SK-N-SH (cell line): ENCODE results near the gene ABCA3. TPM values are rescaled to one million over a fixed set of nuclear protein-coding genes. Genes with fewer than 3 reads are reported as not detected.

Experiments
- CTCF ChIA-PET: fragments of 300-600, 350-600 bp; formaldehyde crosslinking; extraction: SDS; loops from one replicate; lab custom pipeline; 2021; lab: Yijun Ruan, JAX
- POLR2A ChIA-PET: fragments of 350-600 bp; sonication (Branson Sonifier 250); formaldehyde crosslinking; extraction: SDS; loops from one replicate; lab custom pipeline; 2020; ENCODE audit warnings: antibody characterized with exemption, inconsistent platforms; lab: Yijun Ruan, JAX
- DNase-seq: peaks from one replicate; pipeline ENCODE4 v3.0.0; 2012
- H2AFZ ChIP-seq: fragments of 200-600 bp; sonication (generic); 2 replicates; pipeline ENCODE4 v1.8.1; 2016; ENCODE audit warnings: antibody characterized with exemption, mild to moderate bottlenecking, low read depth
- H3F3A ChIP-seq: fragments of 200-600 bp; sonication (generic); replicated peaks from 2 replicates; pipeline ENCODE3; 2016; ENCODE audit warnings: antibody characterized with exemption, mild to moderate bottlenecking; ENCODE audit not compliant: insufficient read depth
- H3K27ac ChIP-seq, 2 experiments: fragments of 200-500 bp in 1 of 2; fragments of 200-600 bp in 1 of 2; sonication (Bioruptor generic) in 1 of 2; sonication (generic), shearing (Covaris generic) in 1 of 2; 2 replicates each; pipeline versions ENCODE4 v1.5.1 to v1.6.1; 2014 to 2016; ENCODE audit warnings: low read depth in 2 of 2, inconsistent platforms in 1 of 2, low read length in 1 of 2, mild to moderate bottlenecking in 1 of 2, mixed read lengths in 1 of 2
- H3K27me3 ChIP-seq: fragments of 200-600 bp; sonication (generic), shearing (Covaris generic); 2 replicates; pipeline ENCODE4 v1.6.1; 2016; ENCODE audit warnings: mixed run types; ENCODE audit not compliant: insufficient read depth
- H3K36me3 ChIP-seq, 2 experiments: fragments of 200-500 bp in 1 of 2; fragments of 200-600 bp in 1 of 2; sonication (Bioruptor generic) in 1 of 2; sonication (generic) in 1 of 2; replicated peaks in 1 of 2; 2 replicates each; pipeline versions ENCODE3 to v1.5.1; 2014 to 2016; ENCODE audit warnings: low read length in 1 of 2, mild to moderate bottlenecking in 1 of 2; ENCODE audit not compliant: insufficient read depth in 2 of 2, control insufficient read depth in 1 of 2
- H3K4me1 ChIP-seq, 2 experiments: fragments of 200-500 bp in 1 of 2; fragments of 200-600 bp in 1 of 2; sonication (Bioruptor generic) in 1 of 2; sonication (generic), shearing (Covaris generic) in 1 of 2; 2 replicates each; pipeline versions ENCODE4 v1.5.1 to v1.6.1; 2014 to 2016; ENCODE audit warnings: low read depth in 1 of 2, low read length in 1 of 2, mixed run types in 1 of 2; ENCODE audit not compliant: insufficient read depth in 2 of 2, control insufficient read depth in 1 of 2
- H3K4me2 ChIP-seq: fragments of 200-600 bp; sonication (generic), shearing (Covaris generic); 2 replicates; pipeline ENCODE4 v1.6.1; 2017; ENCODE audit warnings: mixed run types
- H3K4me3 ChIP-seq, 2 experiments: fragments of 200-500 bp in 1 of 2; fragments of 200-600 bp in 1 of 2; sonication (Bioruptor generic) in 1 of 2; sonication (generic), shearing (Covaris generic) in 1 of 2; 2 replicates each; pipeline versions ENCODE4 v1.5.1 to v1.8.1; 2014 to 2016; ENCODE audit warnings: low read depth in 2 of 2, inconsistent platforms in 1 of 2, low read length in 1 of 2, mild to moderate bottlenecking in 1 of 2, mixed read lengths in 1 of 2, moderate library complexity in 1 of 2
- H3K79me2 ChIP-seq: fragments of 200-600 bp; sonication (generic); 2 replicates; pipeline ENCODE4 v1.8.1; 2017; ENCODE audit warnings: mild to moderate bottlenecking; ENCODE audit not compliant: insufficient read depth
- H3K9ac ChIP-seq: fragments of 200-600 bp; sonication (generic); 2 replicates; pipeline ENCODE4 v1.6.1; 2017; ENCODE audit warnings: mixed run types
- H3K9me2 ChIP-seq: fragments of 200-600 bp; sonication (generic); 2 replicates; pipeline ENCODE4 v1.6.1; 2017; ENCODE audit warnings: mixed run types
- H3K9me3 ChIP-seq: fragments of 200-600 bp; sonication (generic); 2 replicates; pipeline ENCODE4 v1.6.1; 2017; ENCODE audit warnings: mixed run types, mild to moderate bottlenecking, moderate library complexity
- H4K20me1 ChIP-seq: fragments of 200-600 bp; sonication (generic); 2 replicates; pipeline ENCODE4 v1.6.1; 2017; ENCODE audit warnings: mild to moderate bottlenecking, mixed run types; ENCODE audit not compliant: insufficient read depth
- CHD2 ChIP-seq: fragments of 150-350 bp; IDR thresholded peaks from 2 replicates; pipeline ENCODE4 v1.6.1; 2018; ENCODE audit warnings: low read length; ENCODE audit not compliant: partially characterized antibody
- EP300 ChIP-seq, 2 experiments: IDR thresholded peaks; 2 replicates each; pipeline versions ENCODE4 v1.4.0 to v1.6.1; 2012; ENCODE audit warnings: borderline replicate concordance in 1 of 2, low read depth in 1 of 2, low read length in 1 of 2
- EZH2phosphoT487 ChIP-seq: fragments of 200-600 bp; sonication (generic); IDR thresholded peaks from 2 replicates; pipeline ENCODE4 v1.6.1; 2017; ENCODE audit warnings: low read depth, mixed run types, mild to moderate bottlenecking, antibody characterized with exemption, moderate library complexity, borderline replicate concordance
- FOXJ3 ChIP-seq: sonication (generic); formaldehyde crosslinking; IDR thresholded peaks from 2 replicates; pipeline ENCODE4 v1.5.1; 2020; ENCODE audit warnings: mild to moderate bottlenecking, missing genetic modification reagents
- FOXM1 ChIP-seq: IDR thresholded peaks from 2 replicates; pipeline ENCODE4 v1.4.0; 2012; ENCODE audit warnings: low read depth, mild to moderate bottlenecking
- JUND ChIP-seq: IDR thresholded peaks from 2 replicates; pipeline ENCODE4 v1.4.0; 2012
- MXI1 ChIP-seq: IDR thresholded peaks from 2 replicates; pipeline ENCODE4 v1.6.1; 2012; ENCODE audit warnings: mild to moderate bottlenecking, low read depth, low read length, improper control_type of control experiment
- RCOR1 ChIP-seq: fragments of 150-350 bp; IDR thresholded peaks from 2 replicates; pipeline ENCODE4 v1.6.1; 2017; ENCODE audit warnings: antibody characterized with exemption, low read length
- RFX5 ChIP-seq: IDR thresholded peaks from 2 replicates; pipeline ENCODE4 v1.6.1; 2012; ENCODE audit warnings: mild to moderate bottlenecking, improper control_type of control experiment, low read length
- SMC3 ChIP-seq: IDR thresholded peaks from 2 replicates; pipeline ENCODE4 v1.6.1; 2012; ENCODE audit warnings: low read depth, low read length, improper control_type of control experiment
- TCF12 ChIP-seq: IDR thresholded peaks from 2 replicates; pipeline ENCODE4 v1.4.0; 2012
- TEAD4 ChIP-seq: IDR thresholded peaks from 2 replicates; pipeline ENCODE4 v1.4.0; 2012; ENCODE audit warnings: mild to moderate bottlenecking, borderline replicate concordance; ENCODE audit not compliant: insufficient read depth
- YY1 ChIP-seq: IDR thresholded peaks from 2 replicates; pipeline ENCODE4 v1.4.0; 2012; ENCODE audit warnings: low read depth, mild to moderate bottlenecking
- WGBS: methylation state at CpG from one replicate; pipeline ENCODE4 v1.1.6; 2017; ENCODE audit warnings: low lambda C conversion rate; 5-methylcytosine and 5-hydroxymethylcytosine counted together
- polyA plus RNA-seq, 3 experiments: library from polyadenylated mRNA; depleted of rRNA; stranded (reverse); fragments of >200 nt; gene quantifications; 2 replicates each; pipeline ENCODE4 v1.2.3, GENCODE V29; 2012
- TF ChIP-seq, protein P1 (sequence below): fragments of 150-350 bp; IDR thresholded peaks from 2 replicates; pipeline ENCODE4 v1.6.1; 2016; ENCODE audit warnings: mild to moderate bottlenecking, low read depth, low read length
- TF ChIP-seq, protein P2 (sequence below): IDR thresholded peaks from 2 replicates; pipeline ENCODE4 v1.4.0; 2012; ENCODE audit warnings: low read depth, borderline replicate concordance
- TF ChIP-seq, protein P3 (sequence below): IDR thresholded peaks from 2 replicates; pipeline ENCODE4; 2012

ABCA3 gene
- polyA plus RNA-seq, 1 of the 3 experiments (the other 2 are of a cell fraction) = 9.9 TPM

DNA sequence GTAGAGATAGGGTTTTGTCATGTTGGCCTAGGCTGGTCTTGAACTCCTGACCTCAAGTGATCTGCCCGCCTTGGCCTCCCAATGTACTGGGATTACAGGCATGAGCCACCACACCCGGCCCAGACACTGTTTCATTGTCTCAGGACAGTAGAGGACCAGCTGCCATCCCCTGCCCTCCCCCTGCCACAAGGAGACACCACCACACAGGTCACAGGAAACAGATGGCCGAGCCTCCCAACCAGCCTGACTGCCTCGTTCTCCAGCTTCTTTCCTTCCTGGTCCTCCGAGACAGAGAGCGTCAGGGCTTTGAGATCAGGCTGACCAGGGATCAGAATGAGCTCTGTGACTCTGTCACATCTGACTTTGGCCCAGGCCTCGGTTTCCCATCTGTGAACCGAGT, 51.8 kb downstream of the ABCA3 start:
- TF ChIP-seq, protein P1, sequence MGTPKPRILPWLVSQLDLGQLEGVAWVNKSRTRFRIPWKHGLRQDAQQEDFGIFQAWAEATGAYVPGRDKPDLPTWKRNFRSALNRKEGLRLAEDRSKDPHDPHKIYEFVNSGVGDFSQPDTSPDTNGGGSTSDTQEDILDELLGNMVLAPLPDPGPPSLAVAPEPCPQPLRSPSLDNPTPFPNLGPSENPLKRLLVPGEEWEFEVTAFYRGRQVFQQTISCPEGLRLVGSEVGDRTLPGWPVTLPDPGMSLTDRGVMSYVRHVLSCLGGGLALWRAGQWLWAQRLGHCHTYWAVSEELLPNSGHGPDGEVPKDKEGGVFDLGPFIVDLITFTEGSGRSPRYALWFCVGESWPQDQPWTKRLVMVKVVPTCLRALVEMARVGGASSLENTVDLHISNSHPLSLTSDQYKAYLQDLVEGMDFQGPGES = no peak
- no peak for TF ChIP-seq CHD2
- TF ChIP-seq TCF12 = no peak
- TF ChIP-seq RCOR1 = no peak
- TF ChIP-seq TEAD4 = no peak
- no peak for TF ChIP-seq MXI1
- no peak for TF ChIP-seq SMC3
- no peak for TF ChIP-seq RFX5
- TF ChIP-seq EP300 (IDR thresholded peaks at IDR 0.05; ENCODE audit: borderline replicate concordance in 1 of 2, low read depth in 1 of 2, low read length in 1 of 2) = no peak
- TF ChIP-seq FOXJ3 = no peak
- TF ChIP-seq YY1 = no peak
- no peak for TF ChIP-seq JUND
- TF ChIP-seq, protein P2, sequence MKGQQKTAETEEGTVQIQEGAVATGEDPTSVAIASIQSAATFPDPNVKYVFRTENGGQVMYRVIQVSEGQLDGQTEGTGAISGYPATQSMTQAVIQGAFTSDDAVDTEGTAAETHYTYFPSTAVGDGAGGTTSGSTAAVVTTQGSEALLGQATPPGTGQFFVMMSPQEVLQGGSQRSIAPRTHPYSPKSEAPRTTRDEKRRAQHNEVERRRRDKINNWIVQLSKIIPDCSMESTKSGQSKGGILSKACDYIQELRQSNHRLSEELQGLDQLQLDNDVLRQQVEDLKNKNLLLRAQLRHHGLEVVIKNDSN = no peak
- TF ChIP-seq, protein P3, sequence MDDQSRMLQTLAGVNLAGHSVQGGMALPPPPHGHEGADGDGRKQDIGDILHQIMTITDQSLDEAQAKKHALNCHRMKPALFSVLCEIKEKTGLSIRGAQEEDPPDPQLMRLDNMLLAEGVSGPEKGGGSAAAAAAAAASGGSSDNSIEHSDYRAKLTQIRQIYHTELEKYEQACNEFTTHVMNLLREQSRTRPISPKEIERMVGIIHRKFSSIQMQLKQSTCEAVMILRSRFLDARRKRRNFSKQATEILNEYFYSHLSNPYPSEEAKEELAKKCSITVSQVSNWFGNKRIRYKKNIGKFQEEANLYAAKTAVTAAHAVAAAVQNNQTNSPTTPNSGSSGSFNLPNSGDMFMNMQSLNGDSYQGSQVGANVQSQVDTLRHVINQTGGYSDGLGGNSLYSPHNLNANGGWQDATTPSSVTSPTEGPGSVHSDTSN = no peak
- no peak for TF ChIP-seq FOXM1
- no peak for TF ChIP-seq EZH2phosphoT487
- Histone ChIP-seq H4K20me1 (no peaks in the 10 kb centered on the region), H3K9me3 (no peaks in the 10 kb centered on the region), H3K9me2 (no peaks in the 10 kb centered on the region), H3K27me3 (no peaks in the 10 kb centered on the region), H3K79me2 (no peaks in the 10 kb centered on the region), H3K27ac (no peak overlapping the region), H3K4me1 (no peaks in the 10 kb centered on the region), H3K4me2 (no peak overlapping the region), H3F3A (no peaks in the 10 kb centered on the region), H3K36me3 (peaks cover 0 to 1% of the 10 kb centered on the region in 2 experiments), H2AFZ (no peak overlapping the region), H3K4me3 (no peak overlapping the region), H3K9ac (no peak overlapping the region)
- POLR2A ChIA-PET = interaction anchor here (1.0 kb wide), 1 partner anchor 9 kb away, joined by 3 read pairs; no protein-coding TSS in a partner anchor
- CTCF ChIA-PET = interaction anchor here (1.1 kb wide), 1 partner anchor 213 kb away, joined by 3 read pairs; no protein-coding TSS in a partner anchor
- DNase-seq = no peak
- 76% methylated on average over 7 of the region's 8 CpGs for WGBS
